Activated CD8-positive, alpha-beta memory T cell treated with anti-CD3 and anti-CD28 coated beads for 36 hours (primary cell): ENCODE results near the gene AURKB. TPM values are rescaled to one million over a fixed set of nuclear protein-coding genes. Genes with fewer than 3 reads are reported as not detected.

Experiments
- CTCF ChIA-PET: fragments of 350-600 bp; sonication (Branson Sonifier 250); formaldehyde crosslinking; loops from one replicate; lab custom pipeline; 2021; ENCODE audit warnings: antibody characterized with exemption; lab: Charles Lee
- POLR2A ChIA-PET: fragments of 350-600 bp; sonication (Branson Sonifier 250); formaldehyde crosslinking; loops from one replicate; lab custom pipeline; 2021; ENCODE audit warnings: antibody characterized with exemption; lab: Charles Lee
- total RNA-seq, 2 experiments: library from RNA; stranded (reverse); gene quantifications; one replicate each; pipeline ENCODE4 v1.2.3, GENCODE V29; 2021

The AURKB gene
- total RNA-seq, 2 experiments from 2014 or later: 112 to 117 TPM

- ChIA-PET CTCF (interaction anchor here (1.5 kb wide), 1 partner anchor 10 kb away, joined by 5 read pairs; no protein-coding TSS in a partner anchor), POLR2A (interaction anchor here (0.6 to 1.4 kb wide), 2 partner anchors 10 to 12 kb away, joined by 3 to 5 read pairs; no protein-coding TSS in a partner anchor)
These were observed 5.4 kb downstream of the AURKB start for GRCh38 chr17:8204761-8205555.

- ChIA-PET CTCF (interaction anchor here (0.7 to 0.8 kb wide), 2 partner anchors 7 to 32 kb away, joined by 3 read pairs; no protein-coding TSS in a partner anchor), POLR2A (interaction anchor here (1.1 to 1.6 kb wide), 3 partner anchors 7 to 31 kb away, joined by 3 to 4 read pairs (median 3); no protein-coding TSS in a partner anchor)
These were observed 18.1 kb downstream of the AURKB start for GRCh38 chr17:8192070-8192815.

- CTCF ChIA-PET: interaction anchor here (0.7 to 5.9 kb wide), 4 partner anchors 19 to 111 kb away, joined by 3 to 60 read pairs (median 4); no protein-coding TSS in a partner anchor
- POLR2A ChIA-PET: interaction anchor here (0.6 to 1.5 kb wide), 6 partner anchors 9 to 71 kb away, joined by 3 to 14 read pairs (median 6); partner anchors contain the start of gene PFAS
These were observed 19.9 kb downstream of the AURKB start for GRCh38 chr17:8190506-8190905.

- ChIA-PET CTCF (interaction anchor here (0.7 to 5.9 kb wide), 8 partner anchors 10 to 71 kb away, joined by 3 to 60 read pairs (median 4); partner anchors contain the start of gene PFAS), POLR2A (interaction anchor here (0.6 to 1.5 kb wide), 9 partner anchors 8 to 975 kb away, joined by 3 to 14 read pairs (median 3); partner anchors contain the start of gene PFAS)
These were observed 20.5 kb downstream of the AURKB start, which contains the start of gene BORCS6 for GRCh38 chr17:8189711-8190477. Gene BORCS6, minus strand, starts transcription at chr17:8190180. Its CDS starts 40 bp downstream, at chr17:8190140.

- CTCF ChIA-PET: interaction anchor here (0.7 to 5.9 kb wide), 9 partner anchors 11 to 99 kb away, joined by 3 to 60 read pairs (median 4); partner anchors contain the start of genes PFAS and RANGRF
- POLR2A ChIA-PET: interaction anchor here (0.5 to 1.9 kb wide), 11 partner anchors 8 to 975 kb away, joined by 3 to 14 read pairs (median 4); partner anchors contain the start of genes AURKB and PFAS
These were observed 21.2 kb downstream of the AURKB start for GRCh38 chr17:8189041-8189710.

GRCh38 chr17:8188263-8188839 is 22.0 kb downstream of the AURKB start:
- CTCF ChIA-PET: interaction anchor here (0.6 to 5.9 kb wide), 10 partner anchors 12 to 100 kb away, joined by 3 to 60 read pairs (median 4); partner anchors contain the start of genes ALOXE3, PFAS and RANGRF
- POLR2A ChIA-PET: interaction anchor here (0.5 to 1.9 kb wide), 9 partner anchors 15 to 70 kb away, joined by 3 to 11 read pairs (median 4); partner anchors contain the start of genes AURKB and PER1

- POLR2A ChIA-PET: interaction anchor here (0.6 to 1.9 kb wide), 9 partner anchors 14 to 69 kb away, joined by 3 to 11 read pairs (median 5); partner anchors contain the start of genes AURKB, CTC1 and PER1
- CTCF ChIA-PET: interaction anchor here (0.9 to 5.9 kb wide), 8 partner anchors 22 to 68 kb away, joined by 3 to 60 read pairs (median 4); partner anchors contain the start of gene ALOXE3
These were observed 22.7 kb downstream of the AURKB start for GRCh38 chr17:8187517-8188262.

GRCh38 chr17:8186787-8187516 is 23.4 kb downstream of the AURKB start:
- CTCF ChIA-PET: interaction anchor here (1.0 to 5.9 kb wide), 11 partner anchors 21 to 67 kb away, joined by 3 to 60 read pairs (median 4); partner anchors contain the start of genes ALOXE3 and CTC1
- POLR2A ChIA-PET: interaction anchor here (0.7 to 1.9 kb wide), 6 partner anchors 14 to 68 kb away, joined by 3 to 11 read pairs (median 6); partner anchors contain the start of genes AURKB and CTC1

GRCh38 chr17:8186446-8186786 is 24.0 kb downstream of the AURKB start:
- POLR2A ChIA-PET: interaction anchor here (1.0 to 1.8 kb wide), 3 partner anchors 13 to 67 kb away, joined by 3 to 9 read pairs (median 6); partner anchors contain the start of gene CTC1
- CTCF ChIA-PET: interaction anchor here (1.0 to 5.9 kb wide), 9 partner anchors 21 to 67 kb away, joined by 3 to 60 read pairs (median 5); partner anchors contain the start of genes ALOXE3 and CTC1

- ChIA-PET POLR2A (interaction anchor here (1.0 to 1.8 kb wide), 3 partner anchors 12 to 67 kb away, joined by 3 to 9 read pairs (median 6); partner anchors contain the start of gene CTC1), CTCF (interaction anchor here (1.0 to 5.9 kb wide), 8 partner anchors 22 to 66 kb away, joined by 3 to 60 read pairs (median 5); partner anchors contain the start of genes ALOXE3 and CTC1)
These were observed 24.6 kb downstream of the AURKB start for GRCh38 chr17:8185582-8186445.

- CTCF ChIA-PET: interaction anchor here (0.6 to 0.7 kb wide), 2 partner anchors 17 to 38 kb away, joined by 3 read pairs; no protein-coding TSS in a partner anchor
- POLR2A ChIA-PET: interaction anchor here (0.6 to 1.4 kb wide), 3 partner anchors 10 to 58 kb away, joined by 3 to 10 read pairs (median 4); no protein-coding TSS in a partner anchor
These were observed 33.2 kb downstream of the AURKB start for GRCh38 chr17:8176998-8177731.

GRCh38 chr17:8176197-8176940 is 34.0 kb downstream of the AURKB start, which contains the start of gene TMEM107:
Gene TMEM107, minus strand, starts transcription at chr17:8176380. Its CDS starts 94 bp downstream, at chr17:8176286.
- ChIA-PET CTCF (interaction anchor here (0.7 to 1.0 kb wide), 2 partner anchors 18 to 58 kb away, joined by 3 read pairs; partner anchors contain the start of gene ALOXE3), POLR2A (interaction anchor here (0.6 to 1.4 kb wide), 4 partner anchors 9 to 57 kb away, joined by 3 to 10 read pairs (median 4); no protein-coding TSS in a partner anchor)
